Heart right ventricle (tissue), 16 donors: ENCODE results near the gene RANBP3. TPM values are rescaled to one million over a fixed set of nuclear protein-coding genes. Genes with fewer than 3 reads are reported as not detected.

Source experiments
- ATAC-seq, 8 donors: fragments of 200-7000 bp; cut with Tn5 transposase; one replicate each; pipeline ENCODE4 v1.9.1; 2020; ENCODE audit warnings: mild to moderate bottlenecking in 8 of 8, moderate library complexity in 8 of 8, moderate number of reproducible peaks in 1 of 8
- DNase-seq, 2 donors: peaks; one replicate each; pipeline ENCODE4 v3.0.0-alpha.2; 2020
- H3K27ac ChIP-seq, 10 donors: fragments of 200-600 bp; sonication (generic) in 2 of 10; one replicate each; pipeline versions ENCODE4 v1.5.0 to v1.8.0; 2020 to 2022; ENCODE audit warnings: mild to moderate bottlenecking in 3 of 10
- H3K27me3 ChIP-seq, 7 donors: fragments of 200-600 bp; one replicate each; pipeline ENCODE4 v1.8.0; 2021 to 2022; ENCODE audit warnings: mild to moderate bottlenecking in 2 of 7
- H3K36me3 ChIP-seq, 9 donors: fragments of 200-600 bp; sonication (generic) in 1 of 9; one replicate each; pipeline versions ENCODE4 v1.5.0 to v1.8.0; 2020 to 2022; ENCODE audit warnings: mild to moderate bottlenecking in 2 of 9
- H3K4me1 ChIP-seq, 9 donors: fragments of 200-600 bp; sonication (generic) in 1 of 9; one replicate each; pipeline versions ENCODE4 v1.5.0 to v1.8.0; 2020 to 2022; ENCODE audit warnings: mild to moderate bottlenecking in 4 of 9
- H3K4me3 ChIP-seq, 10 donors: fragments of 200-600 bp; sonication (generic) in 2 of 10; one replicate each; pipeline versions ENCODE4 v1.5.0 to v1.8.0; 2020 to 2022; ENCODE audit warnings: mild to moderate bottlenecking in 7 of 10, moderate library complexity in 2 of 10
- H3K9me3 ChIP-seq, 11 donors: fragments of 200-600 bp in 10 of 11; sonication (generic) in 2 of 11; one replicate each; pipeline versions ENCODE4 v1.5.0 to v1.8.0; 2013 to 2022; ENCODE audit warnings: mild to moderate bottlenecking in 2 of 11, control low read depth in 1 of 11, moderate library complexity in 1 of 11
- CTCF ChIP-seq, 9 donors: fragments of 200-600 bp; sonication (generic) in 2 of 9; IDR thresholded peaks; one replicate each; pipeline versions ENCODE4 v1.5.0 to v1.8.0; 2021 to 2022; ENCODE audit warnings: antibody characterized with exemption in 9 of 9, mild to moderate bottlenecking in 5 of 9, moderate library complexity in 1 of 9
- WGBS, 2 donors: extraction: QIAGEN DNeasy Blood & Tissue Kit; methylation state at CpG; one replicate each; pipeline ENCODE4 v1.1.7; 2013; ENCODE audit warnings: inconsistent platforms in 1 of 2; 5-methylcytosine and 5-hydroxymethylcytosine counted together
- intact Hi-C, 10 donors: fragments of 100-400 bp; cut with DNase I; formaldehyde crosslinking; loops; one replicate each; pipeline versions ENCODE4 v1.11.1 to v1.14.2; 2022
- polyA plus RNA-seq, 2 donors: library from polyadenylated mRNA; stranded (reverse); fragments of 200-250 nt; gene quantifications; one replicate each; pipeline ENCODE4 v1.2.3, GENCODE V29; 2013
- total RNA-seq, 10 donors: library from RNA; stranded (reverse); fragmentation: NEBNext Ultra II Directional in 3 of 10; extraction: Animal tissue kit (Norgen Biotek cat#: 25700) in 3 of 10; gene quantifications; one replicate each; pipeline versions ENCODE4 v1.2.1 to v1.2.4, GENCODE V29; 2021 to 2023
- donor health status: Arrhythmogenic right ventricular cardiomyopathy.
- donor health status: ischemic (EF 13 %, LVEDD 7.1; RV severe dilation, severe dysfunction).
- donor health status: healthy with polysubstance abuse.
- donor health status: DM: no; HTN: yes; CAD: no.
- donor health status: DM: no; HTN: no; CAD: no.
- donor health status: ischemic (EF 25% LVEDD 6.9; RV normal size, moderate dysfunction).
- donor health status: ischemic (EF 25% LVEDD 5.7; RV mildly dilated, moderate dysfunction).
- donor health status: healthy.
- donor health status: DM: yes; HTN: yes; CAD: no.
- donor health status: Ischemic cardiomyopathy.
- donor health status: ischemic (EF 35%, LVEDD 5.7; RV mildly dilated, moderate dysfunction).
- donor health status: nonischemic (EF 11% LVEDD 7.7; RV severe dilation, severe dysfunction).
- donor health status: DM: yes; HTN: yes; CAD: no.
- donor health status: PGD.
- donor health status: ischemic (EF 29% LVEDD 5.4; RV normal size, mild dysfunction).
- donor health status: nonischemic (EF 23%, LVEDD 6.1; RV moderate dilation, normal function).

The RANBP3 gene
- total and polyA plus RNA-seq, 12 donors = 29.5 to 76.1 (median 63.0) TPM

GRCh38 chr19:5973376-5973775 is 4.6 kb downstream of the RANBP3 start:
- no peak overlapping the region for H3K27ac ChIP-seq
- no peak overlapping the region for H3K4me3 ChIP-seq
- H3K36me3 ChIP-seq = peaks cover 0 to 45% (median 0%) of the 10 kb centered on the region in 9 donors
- H3K4me1 ChIP-seq = peaks cover 13 to 71% (median 60%) of the 10 kb centered on the region in 9 donors
- 93 to 94% methylated on average over 5 of the region's 5 CpGs for WGBS, 2 donors
- no peaks in the 10 kb centered on the region for H3K27me3 ChIP-seq
- no peak for DNase-seq
- no peak for ATAC-seq
- TF ChIP-seq CTCF (IDR thresholded peaks at IDR 0.05) = no peak
- no peaks in the 10 kb centered on the region for H3K9me3 ChIP-seq
- intact Hi-C loops = loop anchor here in 1 of 10 donors (5.0 kb wide), 1 partner anchor 76 kb away; no protein-coding TSS in a partner anchor

GRCh38 chr19:5972355-5972731 is 5.6 kb downstream of the RANBP3 start:
- intact Hi-C loops = loop anchor here in 1 of 10 donors (5.0 kb wide), 1 partner anchor 75 kb away; no protein-coding TSS in a partner anchor
- Histone ChIP-seq H3K36me3 (peaks cover 0 to 45% (median 0%) of the 10 kb centered on the region in 9 donors), H3K27ac (no peak overlapping the region), H3K4me1 (peaks cover 16 to 79% (median 68%) of the 10 kb centered on the region in 9 donors), H3K27me3 (no peaks in the 10 kb centered on the region), H3K4me3 (no peak overlapping the region), H3K9me3 (no peaks in the 10 kb centered on the region)
- TF ChIP-seq CTCF (IDR thresholded peaks at IDR 0.05) = no peak
- ATAC-seq (no peak), DNase-seq (no peak)
- WGBS, 2 donors = 75 to 79% methylated on average over 9 of the region's 9 CpGs

- intact Hi-C loops = loop anchor here in 1 of 10 donors (5.0 kb wide), 1 partner anchor 75 kb away; no protein-coding TSS in a partner anchor
- no peak for TF ChIP-seq CTCF (IDR thresholded peaks at IDR 0.05)
- 82 to 91% methylated on average over 2 of the region's 2 CpGs for WGBS, 2 donors
- H3K36me3 ChIP-seq = peaks cover 0 to 45% (median 0%) of the 10 kb centered on the region in 9 donors
- ATAC-seq (no peak), DNase-seq (no peak)
- H3K4me3 ChIP-seq = no peak overlapping the region
- H3K4me1 ChIP-seq = peaks cover 16 to 81% (median 69%) of the 10 kb centered on the region in 9 donors
- H3K27ac ChIP-seq = no peak overlapping the region
- H3K27me3 ChIP-seq = no peaks in the 10 kb centered on the region
- no peaks in the 10 kb centered on the region for H3K9me3 ChIP-seq
These were observed 6.1 kb downstream of the RANBP3 start for GRCh38 chr19:5971714-5972354.

GRCh38 chr19:5969476-5969875 is 8.5 kb downstream of the RANBP3 start:
- ATAC-seq (no peak), DNase-seq (no peak)
- Histone ChIP-seq H3K27me3 (no peaks in the 10 kb centered on the region), H3K4me1 (peaks cover 24 to 81% (median 71%) of the 10 kb centered on the region in 9 donors), H3K9me3 (no peaks in the 10 kb centered on the region), H3K36me3 (peaks cover 0 to 47% (median 0%) of the 10 kb centered on the region in 9 donors), H3K27ac (peak overlapping the region in 5 of 10 donors; percentile 29 to 72 (median 68)), H3K4me3 (no peak overlapping the region)
- no peak for TF ChIP-seq CTCF (IDR thresholded peaks at IDR 0.05)
- 89% methylated on average over 8 of the region's 8 CpGs for whole genome bisulfite sequencing, 2 donors
- intact Hi-C loops = no loop called here
